GM10847 (cell line): ENCODE results near the gene SRGAP3.

Experiments
- POLR2A ChIP-seq: IDR thresholded peaks from 2 replicates; pipeline ENCODE4 v1.6.1; 2011; ENCODE audit not compliant: insufficient read length; ENCODE audit errors: extremely low read depth

SRGAP3 gene

DNA sequence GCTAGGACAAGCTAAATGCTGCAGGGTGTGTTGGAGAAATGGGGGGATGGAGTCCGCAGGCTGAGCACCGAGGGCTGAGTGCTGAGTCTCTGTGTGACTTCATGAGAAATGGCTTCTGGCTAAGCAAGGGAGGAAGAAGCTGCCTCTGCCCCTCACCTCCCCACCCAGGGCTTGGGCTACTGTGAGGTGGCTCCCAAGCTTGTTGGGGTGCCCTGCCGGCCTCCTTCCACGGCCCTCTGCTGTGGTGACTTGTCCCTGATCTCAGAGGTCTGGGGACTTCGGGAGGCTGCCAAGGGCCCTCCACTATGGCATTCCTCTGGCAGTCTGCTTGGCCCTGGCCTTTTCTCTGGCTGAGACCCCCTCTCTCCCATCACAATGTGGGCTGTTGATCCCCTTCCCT lies 256.1 kb downstream of the SRGAP3 start:
- no peak for TF ChIP-seq POLR2A

DNA sequence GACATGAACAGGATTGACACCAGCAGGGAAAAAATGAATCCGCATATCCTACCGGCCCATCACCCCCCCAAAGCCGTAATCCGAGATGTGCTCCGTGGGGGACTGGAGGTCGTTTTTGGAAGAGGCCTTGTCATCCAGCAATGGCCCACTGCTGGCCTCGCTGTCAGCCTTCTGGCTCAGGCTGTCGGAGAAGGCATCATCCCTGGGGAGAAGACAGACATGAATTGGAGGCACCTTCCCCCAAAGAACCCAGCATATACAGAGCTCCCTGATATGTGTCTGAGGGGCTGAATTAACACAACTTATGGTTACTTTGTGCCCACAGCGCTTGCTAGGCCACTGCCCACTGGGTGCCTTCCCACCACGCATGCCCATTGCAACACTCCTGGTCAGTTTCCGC lies 256.6 kb downstream of the SRGAP3 start:
- no peak for TF ChIP-seq POLR2A

DNA sequence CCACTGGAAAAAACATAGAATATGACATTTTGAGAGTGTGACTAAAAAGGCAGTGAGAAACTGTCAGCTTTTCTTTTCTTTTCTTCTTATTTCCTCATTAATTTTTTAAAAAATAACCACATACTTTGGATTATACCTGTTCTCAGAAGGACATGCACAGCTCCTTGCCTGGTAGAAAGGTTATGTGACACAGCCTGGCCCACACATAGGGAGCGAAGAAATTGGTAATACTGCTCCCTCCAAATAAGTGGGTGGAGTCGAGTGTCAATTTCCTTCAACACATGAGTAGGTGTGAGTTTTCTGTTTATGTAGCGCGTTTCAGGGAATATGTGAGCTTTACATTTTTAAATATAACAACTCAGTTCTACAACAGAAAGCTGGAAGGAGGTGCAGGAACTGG lies 257.2 kb downstream of the SRGAP3 start:
- no peak for TF ChIP-seq POLR2A

DNA sequence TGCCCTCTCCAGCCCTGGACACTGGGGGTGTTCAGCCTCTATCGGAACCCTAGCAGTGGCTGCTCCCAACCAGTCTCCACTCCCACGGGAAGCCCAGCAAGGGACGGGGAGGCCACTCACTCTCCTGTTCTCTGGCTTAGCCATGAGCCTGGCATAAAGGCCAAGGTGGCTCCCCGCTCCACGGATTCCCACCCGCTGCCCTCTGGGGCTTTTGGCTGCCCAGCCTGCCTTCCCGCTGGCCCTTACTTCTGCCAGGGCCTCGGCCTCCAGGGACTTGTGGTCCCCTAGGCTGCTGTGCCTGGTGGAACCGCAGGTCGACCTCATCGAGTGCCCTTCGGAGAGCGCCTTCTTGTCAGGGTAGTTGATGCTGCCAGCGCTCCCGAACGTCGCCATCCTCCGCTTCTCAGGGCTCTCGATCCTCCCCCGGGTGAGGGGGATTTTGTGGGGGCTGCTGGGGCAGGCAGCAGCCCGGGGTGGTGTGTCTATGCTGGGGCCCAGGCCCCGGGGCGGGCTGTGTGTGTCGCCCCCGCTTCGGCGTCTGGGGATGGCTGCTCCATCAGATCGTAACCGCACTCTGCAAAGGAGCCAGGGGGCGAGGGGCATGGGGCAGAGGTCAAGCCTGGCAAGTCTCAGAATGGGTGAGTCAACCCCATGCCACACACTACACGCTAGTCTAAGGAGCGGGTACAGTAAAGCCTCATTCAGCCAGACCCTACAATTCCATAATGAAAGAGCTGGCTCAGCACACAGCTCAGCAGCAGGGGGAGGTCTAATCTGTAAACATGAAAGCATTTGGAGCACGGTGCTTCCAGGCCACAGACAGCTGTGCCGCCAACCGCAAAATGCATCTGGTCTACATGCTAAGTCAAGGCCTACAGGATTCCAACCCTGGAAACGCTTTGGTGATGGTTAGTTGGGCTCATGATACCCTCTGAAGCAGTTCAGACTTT lies 258.9 kb downstream of the SRGAP3 start:
- no peak for TF ChIP-seq POLR2A

DNA sequence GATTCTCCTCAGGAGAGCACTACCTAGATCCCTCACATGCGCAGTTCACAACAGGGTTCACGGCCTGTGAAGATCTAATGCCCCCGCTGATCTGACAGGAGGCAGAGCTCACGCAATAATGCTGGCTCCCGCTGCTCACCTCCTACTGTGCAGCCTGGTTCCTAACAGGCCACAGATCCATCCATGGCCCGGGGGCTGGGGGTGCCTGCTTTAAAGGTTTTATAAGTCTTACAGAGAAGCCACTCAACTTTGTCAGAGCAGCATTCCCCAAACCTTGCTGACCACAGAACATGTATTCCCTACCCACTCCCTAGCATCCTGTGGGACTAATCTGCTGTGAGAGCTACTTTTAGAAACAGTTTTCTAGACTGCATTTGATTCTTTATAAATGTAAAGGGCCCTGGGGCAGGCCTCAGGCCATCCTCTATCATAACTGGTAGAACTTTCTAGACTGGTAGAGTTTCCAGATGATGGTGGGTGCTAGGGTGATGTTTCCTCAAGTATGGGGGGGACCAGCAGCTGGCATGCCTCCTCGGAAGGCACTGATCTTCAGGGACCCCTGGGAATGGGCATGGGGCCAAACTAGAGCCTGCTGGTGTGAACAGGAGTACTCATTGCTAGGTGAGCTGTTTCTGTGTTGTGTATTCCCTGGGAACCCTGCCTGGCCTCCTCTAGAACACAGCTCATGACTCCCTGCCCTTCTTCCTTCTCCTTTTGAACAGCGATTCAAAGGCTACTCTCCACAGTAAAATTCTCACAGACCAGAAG lies 260.5 kb downstream of the SRGAP3 start:
- no peak for TF ChIP-seq POLR2A

DNA sequence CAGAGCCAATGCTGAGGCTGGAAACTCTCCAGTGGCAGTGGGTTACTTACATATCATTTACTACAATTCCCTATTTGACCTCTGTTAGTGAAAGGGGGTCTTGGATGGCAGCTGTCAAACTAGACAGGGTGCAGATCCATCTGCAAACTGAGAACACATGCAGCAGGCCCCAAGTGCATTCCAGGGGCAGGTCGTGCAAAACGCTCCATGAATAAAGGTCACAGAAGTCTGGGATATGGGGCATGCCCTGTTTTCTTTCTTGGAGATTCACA lies 261.1 kb downstream of the SRGAP3 start:
- TF ChIP-seq POLR2A, result no peak

DNA sequence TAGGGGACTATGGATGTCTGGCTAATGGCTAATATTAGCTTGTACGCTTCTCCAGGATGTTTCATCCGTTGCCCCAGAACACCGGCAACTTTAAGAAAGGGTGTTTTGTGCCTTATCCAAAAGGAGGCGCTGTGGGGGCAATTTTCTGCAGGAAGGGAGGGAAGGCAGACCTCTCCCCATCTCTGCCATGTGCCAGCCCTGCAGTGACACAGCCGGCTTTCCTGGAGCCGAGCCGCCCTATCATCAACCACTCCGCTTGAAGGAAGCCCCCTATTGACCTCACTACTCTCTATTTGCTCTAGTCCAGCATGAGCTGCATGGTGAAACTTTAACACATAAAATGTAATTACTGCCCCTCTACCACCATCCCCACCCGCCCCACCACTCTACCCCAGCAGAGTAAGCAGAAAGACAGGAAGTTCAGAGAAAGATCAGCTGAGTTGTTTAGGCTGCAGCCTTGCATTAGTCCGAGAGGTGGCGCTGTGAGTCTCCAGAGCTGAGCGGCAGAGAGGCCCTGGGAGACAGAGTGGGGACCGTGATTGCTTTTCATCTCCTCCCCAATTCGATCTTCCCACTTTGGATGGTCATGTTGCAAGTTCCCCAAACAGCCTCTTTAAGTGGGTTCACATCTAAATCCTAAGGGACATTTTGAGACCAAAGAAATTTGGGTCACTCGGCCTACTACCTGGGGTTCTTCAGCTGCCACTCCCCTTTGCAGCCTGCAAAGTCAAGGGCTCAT lies 261.6 kb downstream of the SRGAP3 start:
- no peak for TF ChIP-seq POLR2A

DNA sequence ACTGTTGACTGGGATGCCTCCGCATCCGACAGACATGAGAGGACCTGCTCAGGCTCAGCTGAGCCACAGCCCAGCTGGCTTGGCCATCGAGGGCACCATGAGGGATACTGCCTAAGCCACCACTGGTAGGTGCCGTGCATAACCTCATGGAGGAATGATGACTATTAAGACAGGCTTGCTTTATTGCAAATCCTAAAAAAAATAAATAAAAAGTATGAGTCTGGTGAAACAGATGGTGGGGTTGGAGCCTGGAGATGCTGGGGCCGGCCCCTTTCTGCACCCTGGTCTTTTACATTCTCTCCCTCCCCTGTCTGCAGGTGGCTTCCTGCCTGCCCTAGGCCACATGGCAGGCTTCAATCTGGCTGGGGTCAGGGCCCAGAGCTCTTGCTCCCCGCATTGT lies 262.2 kb downstream of the SRGAP3 start:
- TF ChIP-seq POLR2A, result no peak

DNA sequence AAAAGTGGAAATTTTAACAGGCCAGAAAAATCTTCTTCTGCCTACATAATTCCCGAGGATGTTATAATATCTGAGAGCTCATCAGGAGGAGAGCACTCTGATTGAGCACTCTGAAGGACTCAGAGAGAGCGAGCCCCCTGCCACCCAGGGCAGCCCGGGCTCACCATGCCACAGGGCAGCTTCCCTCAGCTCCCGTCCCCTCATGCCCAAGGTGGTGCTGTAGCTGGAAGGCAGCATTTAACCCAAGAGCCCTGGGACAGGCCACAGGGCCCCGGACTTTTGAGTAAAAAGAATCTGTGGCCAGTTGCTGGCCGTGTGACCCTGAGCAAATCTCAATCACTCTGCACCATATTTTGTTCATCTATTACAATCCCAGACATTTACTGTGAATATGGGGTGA lies 262.7 kb downstream of the SRGAP3 start:
- TF ChIP-seq POLR2A, result no peak

DNA sequence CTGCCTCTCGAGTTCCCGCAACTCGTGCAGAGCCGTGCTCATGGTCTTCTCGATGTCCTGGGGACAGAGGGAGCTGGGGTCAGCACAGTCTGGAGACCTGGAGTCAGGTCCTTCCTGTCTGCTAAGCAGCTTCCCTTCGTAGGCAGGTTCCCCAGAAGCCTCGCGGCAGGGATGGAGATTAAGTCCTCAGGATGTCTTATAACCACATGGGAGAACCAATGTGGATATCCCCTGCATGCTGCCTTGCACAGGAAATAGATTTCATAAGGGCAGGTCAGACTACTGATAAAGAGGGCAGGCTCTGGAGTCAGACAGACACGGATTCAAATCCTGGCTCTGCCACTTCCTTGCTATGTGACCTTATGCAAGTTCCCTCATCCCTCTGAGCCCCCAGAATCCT lies 263.6 kb downstream of the SRGAP3 start:
- no peak for TF ChIP-seq POLR2A

DNA sequence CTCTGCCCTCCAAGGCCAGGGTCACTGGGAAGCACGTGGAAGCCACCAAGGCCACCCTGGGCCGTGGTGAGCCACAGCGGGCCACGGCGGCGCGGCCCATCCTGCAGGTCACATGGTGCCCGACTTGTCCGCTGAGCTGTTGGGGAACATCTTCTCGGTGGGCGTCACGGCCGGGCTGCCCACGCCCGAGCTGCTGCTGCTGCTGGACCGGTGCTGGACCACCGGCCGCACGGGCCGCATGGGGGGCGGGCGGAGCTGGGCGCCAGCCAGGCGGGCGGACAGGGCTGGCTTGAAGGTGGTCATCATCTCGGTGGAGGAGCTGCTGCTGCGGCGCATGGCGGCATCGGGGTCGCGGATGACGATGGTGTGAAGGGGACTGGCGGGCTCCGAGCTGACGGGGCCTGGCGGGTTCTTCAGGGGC lies 264.0 kb downstream of the SRGAP3 start:
- TF ChIP-seq POLR2A, result no peak

DNA sequence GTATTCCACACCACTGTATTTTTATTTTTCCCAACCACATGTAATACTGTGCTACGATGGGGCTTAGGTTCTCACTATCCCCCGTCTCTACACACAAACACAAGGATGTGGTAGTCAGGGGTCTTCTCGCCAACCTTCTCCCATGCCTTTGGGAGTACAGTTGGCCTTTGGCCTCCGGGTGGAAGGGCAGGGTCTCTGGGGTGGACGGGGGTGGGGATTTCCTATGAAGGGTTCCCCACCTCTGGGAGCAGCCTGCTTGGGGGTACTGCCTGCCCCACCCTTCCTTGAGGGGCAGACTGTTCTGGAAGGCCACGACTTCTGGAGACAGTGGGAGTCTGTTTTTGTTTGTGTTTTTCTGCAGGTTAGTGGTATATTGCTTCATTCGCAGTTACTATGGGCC lies 264.9 kb downstream of the SRGAP3 start:
- no peak for TF ChIP-seq POLR2A

DNA sequence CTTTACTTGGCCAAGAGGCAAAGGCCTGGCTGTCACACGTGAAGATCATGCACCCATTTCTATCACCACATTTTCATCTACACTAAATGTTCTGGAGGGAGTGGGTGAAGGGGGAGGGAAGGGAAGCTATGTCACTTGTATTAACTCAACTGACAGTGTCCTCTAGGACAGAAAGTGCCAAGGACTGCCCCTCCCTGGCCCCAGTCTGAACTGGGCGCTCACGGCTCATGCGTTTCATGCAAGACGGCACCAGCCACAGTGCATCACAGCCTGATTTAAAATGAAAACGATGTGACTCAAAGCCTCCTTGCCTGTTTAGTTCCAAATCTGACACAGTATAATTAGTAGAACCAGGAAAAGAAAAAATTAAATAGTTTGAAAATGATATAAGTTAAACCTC lies 265.4 kb downstream of the SRGAP3 start:
- no peak for TF ChIP-seq POLR2A

DNA sequence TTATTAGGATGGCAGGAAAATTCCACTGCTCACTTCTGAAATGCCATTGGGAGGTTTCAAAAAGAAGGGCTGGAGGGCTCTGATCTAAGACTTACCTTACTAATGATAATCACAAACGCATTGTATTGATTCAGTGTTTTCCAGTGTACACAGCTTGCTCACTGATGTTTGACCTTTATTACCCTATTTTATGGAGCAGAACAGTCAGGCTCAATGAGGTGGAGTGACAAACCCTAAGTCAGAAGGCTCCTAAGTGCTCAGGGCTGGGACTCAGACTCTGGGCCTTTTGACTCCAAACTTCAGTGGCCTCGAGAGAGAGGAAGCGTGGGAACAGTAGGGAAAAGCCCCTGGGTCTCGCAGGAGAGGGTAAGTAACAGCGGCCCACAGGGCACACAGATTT lies 265.9 kb downstream of the SRGAP3 start:
- no peak for TF ChIP-seq POLR2A

DNA sequence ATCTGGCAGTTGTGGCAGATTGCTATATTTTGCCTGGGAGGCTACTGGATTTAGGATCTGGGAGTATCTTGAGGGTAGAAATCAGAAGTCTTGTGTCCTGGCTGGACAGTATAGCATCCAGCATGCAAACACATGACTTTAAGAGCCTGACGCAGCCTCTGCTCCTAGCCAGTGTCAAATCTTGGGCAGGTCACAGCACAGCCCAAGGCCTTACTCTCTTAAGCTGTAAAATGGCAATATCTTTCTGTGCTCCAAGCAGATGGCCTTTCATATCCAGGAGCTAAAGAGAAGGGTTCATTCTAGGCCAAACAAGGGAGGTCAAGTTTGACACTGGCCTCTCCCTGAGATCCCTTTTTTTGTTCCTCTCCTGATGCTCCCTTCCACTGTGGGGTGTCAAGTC lies 266.4 kb downstream of the SRGAP3 start:
- no peak for TF ChIP-seq POLR2A

DNA sequence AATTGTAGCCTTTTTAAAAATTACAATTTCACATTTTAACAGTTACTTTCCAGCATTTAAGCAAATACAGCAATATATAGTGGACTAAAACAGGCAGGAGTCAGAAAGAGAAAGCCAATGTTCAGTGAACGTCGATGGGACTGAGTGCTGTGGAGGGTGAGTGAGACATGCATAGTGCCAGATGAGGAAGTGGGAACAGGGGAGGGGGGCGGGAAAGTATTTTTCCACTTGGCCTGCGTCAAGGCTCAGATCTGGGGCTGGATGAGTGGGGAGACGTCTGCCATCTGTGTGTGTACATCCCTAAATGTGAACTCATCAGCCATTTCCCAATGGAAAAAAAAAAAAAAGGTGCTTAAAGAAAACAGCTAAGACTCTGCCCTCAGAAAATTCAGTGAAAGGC lies 266.9 kb downstream of the SRGAP3 start:
- TF ChIP-seq POLR2A, result no peak
